ENCODE measurements around the gene GRIK4. TPM values are rescaled to one million over a fixed set of nuclear protein-coding genes. Genes with fewer than 3 reads are reported as not detected.

The GRIK4 gene
- total and polyA plus RNA-seq, 2 donors (not counting 3 experiments of a cell fraction or from before 2014, with no cell fraction given), result 0.81 to 1.6 TPM

- BruUV-seq (replicated peaks), result no TSS peak
- DNase-seq (ENCODE audit: low read depth, low spot score), result no peak
- Histone ChIP-seq H3K27me3 (ENCODE audit: control insufficient read depth in 2 of 2, insufficient read depth in 2 of 2, low read length in 2 of 2) (peaks cover 2% of the 10 kb centered on the region in 2 experiments), H3K27ac (ENCODE audit: insufficient read depth, low read depth, low read length) (no peak overlapping the region), H3K9me1 (replicated peaks; ENCODE audit: control insufficient read depth, extremely low read depth, insufficient read depth, low read length) (no peaks in the 10 kb centered on the region), H3K36me3 (ENCODE audit: control insufficient read depth in 2 of 2, extremely low read depth in 1 of 2, insufficient read depth in 2 of 2, low read length in 2 of 2) (no peaks in the 10 kb centered on the region), H3K9me3 (replicated peaks; ENCODE audit: control insufficient read depth, insufficient read depth, low read length) (no peaks in the 10 kb centered on the region), H2AFZ (ENCODE audit: low read depth, low read length) (no peak overlapping the region), H3K4me3 (replicated peaks in 1 of 3; ENCODE audit: insufficient read depth in 1 of 3, low read depth in 1 of 3, low read length in 3 of 3) (no peak overlapping the region), H4K20me1 (replicated peaks; ENCODE audit: control insufficient read depth, extremely low read depth, insufficient read depth, low read length) (no peaks in the 10 kb centered on the region), H3K79me2 (ENCODE audit: control insufficient read depth, insufficient read depth, low read length) (no peaks in the 10 kb centered on the region), H3K4me2 (ENCODE audit: insufficient read depth, low read length) (no peak overlapping the region), H3K4me1 (ENCODE audit: control insufficient read depth, extremely low read depth, insufficient read depth, low read length) (no peaks in the 10 kb centered on the region), H3K9ac (replicated peaks; ENCODE audit: extremely low read depth, insufficient read depth, low read length) (no peak overlapping the region)
- dilution Hi-C loops (cut with MboI; ENCODE audit: extremely low pct_ligation_motif_present, low sequenced_read_pairs), result no loop called here
- intact Hi-C loops (cut with micrococcal nuclease), result no loop called here
- CTCF ChIA-PET, result no interaction called here
- TF ChIP-seq GATA2 (IDR thresholded peaks at IDR 0.05; ENCODE audit: insufficient read depth, insufficient read length, low read depth, low read length) (no peak), MAX (IDR thresholded peaks at IDR 0.05; ENCODE audit: insufficient read depth, insufficient read length) (no peak), JUN (IDR thresholded peaks at IDR 0.05; ENCODE audit: borderline replicate concordance, insufficient read depth, insufficient read length, low read depth) (no peak), POLR2A (IDR thresholded peaks at IDR 0.05; ENCODE audit: low read depth, low read length) (no peak), EZH2 (IDR thresholded peaks at IDR 0.05; ENCODE audit: borderline replicate concordance, low read depth, low read length, severe bottlenecking) (no peak), FOS (IDR thresholded peaks at IDR 0.05; ENCODE audit: borderline replicate concordance, insufficient read depth, low read length) (no peak), CTCF (IDR thresholded peaks at IDR 0.05; ENCODE audit: extremely low read depth in 1 of 2, insufficient read depth in 1 of 2, low read depth in 1 of 2, low read length in 2 of 2) (no peak), MYC (IDR thresholded peaks at IDR 0.05; ENCODE audit: low read depth, low read length) (no peak), POLR2AphosphoS5 (IDR thresholded peaks at IDR 0.05; ENCODE audit: insufficient read depth, low read depth, low read length) (no peak)
- POLR2A ChIA-PET, result no interaction called here
- FAIRE-seq, result no peak
Observed at GRCh38 chr11:120586072-120586471, 74.5 kb downstream of the GRIK4 start.
